ENCODE measurements around the gene MMAB.
A peak's percentile ranks its signal among the peaks of the same experiment; 100 is the strongest.
"Not testable (repeated sequence)": the region's sequence is repeated elsewhere in the genome, so short reads cannot be mapped to it uniquely, and the experiment has no call there.

MMAB gene

GRCh38 chr12:109602132-109602531, 28.8 kb upstream of the MMAB start:
- DNase-seq (ENCODE audit: low spot score): not testable (repeated sequence)

DNA sequence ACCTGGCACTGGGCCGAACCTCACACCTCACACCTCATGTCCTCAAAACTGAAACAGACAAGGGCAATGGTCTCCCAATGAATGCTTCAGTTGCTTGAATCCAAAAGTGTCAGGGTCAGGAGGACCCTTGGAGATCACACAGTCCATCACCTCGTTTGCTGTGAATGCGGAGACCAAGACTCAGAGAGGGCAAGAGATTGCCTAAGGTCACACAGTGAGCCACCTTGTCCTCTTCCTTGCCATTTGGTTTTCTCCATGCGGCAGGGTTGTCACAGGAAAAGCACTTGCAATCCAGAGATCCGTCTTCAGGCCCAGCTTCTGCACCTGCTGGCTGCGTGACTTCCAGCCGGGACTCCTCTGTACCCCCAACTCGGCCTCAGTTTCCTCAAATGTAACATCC, 28.3 kb upstream of the MMAB start:
- no peak for DNase-seq (ENCODE audit: low spot score)

DNA sequence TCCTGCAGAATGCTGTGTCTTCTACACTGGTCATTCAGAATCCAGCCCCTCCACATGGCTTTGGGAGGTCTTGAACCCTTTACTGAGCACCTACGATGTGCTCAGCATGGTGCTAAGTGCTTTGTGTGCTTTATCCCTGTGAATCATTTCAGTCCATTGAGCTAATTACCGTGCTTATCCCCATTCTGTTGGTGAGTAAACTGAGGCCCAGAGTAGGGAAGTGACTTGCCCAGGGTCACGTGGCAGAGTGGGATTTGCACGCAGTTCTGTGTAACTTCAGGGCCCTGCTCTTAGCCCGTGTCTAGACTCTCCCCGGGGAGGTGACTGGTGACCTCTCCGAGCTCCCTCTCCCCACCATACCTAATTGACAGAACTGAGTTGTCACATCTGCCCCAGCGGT, 27.7 kb upstream of the MMAB start:
- no peak for DNase-seq (ENCODE audit: low spot score)

DNA sequence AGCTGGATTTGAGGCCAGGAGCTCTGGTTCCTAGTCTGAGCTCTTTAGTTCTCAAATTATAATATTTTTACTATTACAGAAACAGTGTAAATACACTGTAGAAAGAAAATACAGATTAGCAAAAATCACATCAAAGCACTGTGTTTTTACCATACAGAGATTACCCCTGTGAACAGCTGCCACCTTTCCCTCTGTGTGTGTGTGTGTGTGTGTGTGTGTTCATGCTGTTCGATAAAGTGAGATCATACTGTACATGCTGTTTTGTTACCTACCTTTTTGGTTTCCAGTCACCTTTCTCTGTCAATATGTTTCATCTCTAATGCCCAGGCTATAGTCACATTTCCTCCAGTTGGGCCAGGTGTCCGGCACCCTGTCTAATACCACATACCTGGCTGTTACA, 27.2 kb upstream of the MMAB start:
- no peak for DNase-seq (ENCODE audit: low spot score)

- DNase-seq (ENCODE audit: low spot score): no peak
These were observed 25.8 kb upstream of the MMAB start for GRCh38 chr12:109599087-109599486.

- no peak for DNase-seq (ENCODE audit: low spot score)
These were observed 25.1 kb upstream of the MMAB start for GRCh38 chr12:109598428-109598854.

- peak; percentile 64 for DNase-seq (ENCODE audit: low spot score)
These were observed 24.6 kb upstream of the MMAB start for GRCh38 chr12:109597795-109598427.

GRCh38 chr12:109597414-109597794, 24.1 kb upstream of the MMAB start:
- no peak for DNase-seq (ENCODE audit: low spot score)

DNA sequence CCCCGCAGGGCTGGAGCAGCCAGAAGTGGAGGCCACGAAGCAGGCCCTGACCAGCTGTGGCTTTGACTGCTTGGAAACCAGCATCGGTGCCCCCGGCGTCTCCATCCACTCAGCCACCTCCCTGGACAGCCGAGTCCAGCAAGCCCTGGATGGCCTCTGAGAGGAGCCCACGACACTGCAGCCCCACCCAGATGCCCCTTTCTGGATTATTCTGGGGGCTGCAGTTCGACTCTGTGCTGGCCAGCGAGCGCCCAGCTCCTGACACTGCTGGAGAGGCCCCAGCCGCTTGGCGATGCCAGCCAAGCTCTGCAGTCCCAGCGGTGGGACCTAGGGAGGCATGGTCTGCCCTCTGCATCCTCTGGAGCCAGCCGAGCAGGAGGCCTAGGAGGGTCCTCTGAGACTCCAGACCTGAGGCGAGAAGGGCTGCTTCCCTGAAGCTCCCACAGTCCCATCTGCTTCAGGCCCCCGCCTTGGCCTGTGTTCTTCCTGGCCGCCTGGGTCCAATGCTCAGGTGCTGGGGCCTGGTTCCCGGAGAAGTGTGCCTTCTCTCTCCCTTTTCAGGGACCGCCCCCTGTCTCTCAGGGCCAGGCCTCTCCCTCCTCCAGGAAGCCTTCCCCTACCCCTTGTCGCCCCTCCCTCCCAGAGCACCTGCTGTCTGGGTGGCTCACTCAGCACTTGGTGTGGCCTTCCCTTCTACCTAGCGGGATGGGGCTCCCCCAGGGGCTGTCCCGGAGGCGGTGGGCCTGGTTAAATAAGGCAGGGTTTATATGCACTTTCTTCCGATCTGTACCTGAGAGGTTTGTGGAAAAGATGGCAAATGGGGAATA, 23.3 kb upstream of the MMAB start:
- no peak for DNase-seq (ENCODE audit: low spot score)

DNA sequence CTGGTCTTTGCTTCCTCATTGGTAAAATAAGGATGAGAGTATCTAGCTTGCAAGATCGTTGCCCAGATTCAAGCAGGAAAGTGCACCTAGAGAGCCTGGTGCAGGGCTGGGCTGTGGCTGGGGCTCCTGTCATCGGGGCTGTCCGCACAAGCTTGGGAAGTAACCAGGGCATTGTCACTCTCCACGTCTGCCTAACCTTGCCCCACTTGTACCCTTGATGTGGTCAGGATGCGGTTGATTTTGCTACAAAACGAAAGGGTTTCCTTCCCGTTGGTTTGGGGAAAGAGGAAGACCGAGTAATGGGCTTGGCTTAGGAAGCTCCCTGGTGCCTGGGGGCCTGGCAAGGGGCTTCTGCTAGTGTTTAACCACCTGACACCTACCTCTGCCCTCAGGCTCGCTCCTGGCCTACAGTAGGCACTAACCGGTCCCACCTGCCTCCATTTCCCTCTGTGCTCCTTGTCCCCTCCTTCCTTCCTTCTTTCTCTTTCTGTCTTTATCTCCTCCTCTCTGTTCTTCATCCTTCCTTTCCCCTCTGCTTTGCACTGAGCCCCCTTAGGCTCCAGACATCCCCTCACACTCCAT, 22.1 kb upstream of the MMAB start:
- DNase-seq (ENCODE audit: low spot score): no peak

- DNase-seq (ENCODE audit: low spot score): no peak
These were observed 21.4 kb upstream of the MMAB start for GRCh38 chr12:109594556-109595317.

DNA sequence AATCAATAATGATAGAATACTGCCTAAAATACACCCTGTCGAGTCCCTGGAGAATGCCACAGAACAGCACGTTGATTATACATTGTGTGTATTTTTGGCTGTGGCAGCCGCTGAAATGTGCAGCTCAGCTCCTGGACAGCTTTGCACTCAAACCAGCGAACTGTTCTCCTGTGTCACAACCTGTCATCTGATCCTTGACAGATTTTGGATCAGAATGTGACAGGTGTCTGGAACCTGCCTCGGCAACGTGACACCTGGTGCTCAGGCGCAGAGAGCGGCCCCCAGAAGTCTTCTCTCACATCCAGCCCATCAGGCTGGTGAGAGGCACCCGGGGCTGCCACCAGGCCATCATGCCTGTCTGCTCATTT, 19.6 kb upstream of the MMAB start:
- no peak for DNase-seq (ENCODE audit: low spot score)

DNA sequence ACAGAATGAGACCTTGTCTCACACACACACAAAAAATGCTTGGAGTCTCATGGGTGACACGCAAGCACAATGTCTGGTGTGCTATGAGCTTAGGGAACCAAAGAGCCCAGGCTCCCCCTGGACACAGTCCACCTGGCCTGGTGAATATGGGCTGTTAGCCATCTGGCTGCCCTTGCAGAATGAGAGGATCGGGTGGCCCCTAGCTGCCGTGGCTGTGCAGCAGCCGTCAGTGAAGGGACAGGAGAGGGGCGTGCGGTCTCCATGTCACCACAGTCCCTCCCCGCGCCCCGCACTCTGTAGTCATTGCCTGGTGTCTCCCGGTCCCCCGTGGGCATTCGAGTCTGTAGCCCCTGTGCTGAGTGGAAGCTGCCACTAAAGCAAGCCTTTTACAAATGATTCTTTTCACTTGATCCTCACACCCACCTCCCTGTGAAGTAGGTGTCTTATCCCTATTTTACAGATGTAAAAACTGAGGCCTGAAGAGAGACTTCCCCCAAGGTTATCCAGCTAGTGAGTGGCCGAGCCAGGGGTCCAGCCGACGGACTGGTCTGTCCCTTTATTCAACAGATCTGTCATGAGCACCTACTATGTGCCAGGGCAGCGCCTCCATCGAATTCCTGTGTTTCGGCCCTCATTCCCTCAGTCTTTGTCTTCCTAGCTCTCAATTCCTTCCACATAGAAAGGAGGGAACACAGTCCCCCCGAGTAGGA, 19.0 kb upstream of the MMAB start:
- no peak for DNase-seq (ENCODE audit: low spot score)

DNA sequence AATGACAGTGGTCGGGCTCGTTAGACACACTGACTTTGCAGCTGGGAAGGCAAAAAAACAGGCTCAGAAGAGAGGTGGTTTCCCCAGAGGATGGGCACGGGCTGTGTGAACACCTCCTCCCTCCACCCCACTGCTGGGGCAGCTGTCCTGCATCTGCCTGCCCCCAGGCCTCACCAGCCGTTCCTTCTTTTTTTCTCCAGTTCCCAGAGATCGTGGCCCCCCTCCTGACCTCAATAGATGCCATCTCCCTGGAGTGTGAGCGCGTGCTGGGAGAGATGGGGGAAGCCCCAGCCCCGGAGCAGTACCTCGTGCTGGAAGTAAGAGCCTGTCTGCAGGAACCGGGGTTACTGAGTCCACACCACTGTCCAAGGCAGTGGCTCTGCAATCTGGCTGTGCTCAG, 17.7 kb upstream of the MMAB start:
- no peak for DNase-seq (ENCODE audit: low spot score)

GRCh38 chr12:109590566-109590965, 17.3 kb upstream of the MMAB start:
- no peak for DNase-seq (ENCODE audit: low spot score)

DNA sequence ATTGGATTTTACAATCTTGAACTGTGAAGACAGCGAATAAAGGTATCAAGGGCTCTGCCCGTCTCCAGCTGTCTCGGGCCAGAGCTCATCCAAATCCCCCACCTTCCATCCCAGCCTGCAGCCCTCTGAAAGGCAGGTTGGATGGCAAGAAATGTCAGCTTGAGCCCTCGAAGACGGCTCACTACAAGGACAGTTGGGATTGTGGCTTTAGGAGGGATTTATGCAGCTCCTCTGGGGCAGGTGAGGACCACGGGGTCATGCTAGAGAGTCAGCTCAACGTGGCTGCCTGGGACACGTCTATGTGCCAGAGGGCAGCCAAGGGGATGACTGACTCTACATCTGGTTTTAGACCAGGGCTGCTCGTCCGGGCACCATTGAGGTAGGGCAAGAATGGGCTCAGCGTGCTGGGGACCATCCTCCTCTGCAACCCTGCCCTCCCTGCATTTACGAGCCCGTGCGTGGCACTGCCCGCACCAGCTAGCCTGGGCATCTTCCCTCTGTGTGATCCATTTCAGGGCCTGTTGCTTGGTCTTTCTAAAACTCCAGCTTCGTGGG, 16.5 kb upstream of the MMAB start:
- DNase-seq (ENCODE audit: low spot score): no peak

DNA sequence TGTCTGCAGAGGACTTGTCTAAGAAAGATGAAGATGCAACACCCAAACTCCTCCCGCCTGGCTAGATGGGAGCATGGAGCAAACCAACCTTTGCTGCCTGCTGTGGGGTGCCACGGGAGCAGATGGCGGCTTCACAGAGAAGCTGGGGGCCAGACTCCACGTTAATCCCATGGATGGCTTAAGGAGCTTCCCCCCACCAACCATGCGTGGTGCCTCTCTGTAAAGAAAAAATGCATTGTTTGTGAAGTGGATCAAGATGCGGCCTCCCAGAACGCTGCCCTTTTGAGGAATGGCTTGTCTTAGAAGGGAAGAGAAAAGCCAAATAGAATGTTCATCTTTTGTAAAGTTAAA, 15.9 kb upstream of the MMAB start:
- DNase-seq (ENCODE audit: low spot score): no peak

DNA sequence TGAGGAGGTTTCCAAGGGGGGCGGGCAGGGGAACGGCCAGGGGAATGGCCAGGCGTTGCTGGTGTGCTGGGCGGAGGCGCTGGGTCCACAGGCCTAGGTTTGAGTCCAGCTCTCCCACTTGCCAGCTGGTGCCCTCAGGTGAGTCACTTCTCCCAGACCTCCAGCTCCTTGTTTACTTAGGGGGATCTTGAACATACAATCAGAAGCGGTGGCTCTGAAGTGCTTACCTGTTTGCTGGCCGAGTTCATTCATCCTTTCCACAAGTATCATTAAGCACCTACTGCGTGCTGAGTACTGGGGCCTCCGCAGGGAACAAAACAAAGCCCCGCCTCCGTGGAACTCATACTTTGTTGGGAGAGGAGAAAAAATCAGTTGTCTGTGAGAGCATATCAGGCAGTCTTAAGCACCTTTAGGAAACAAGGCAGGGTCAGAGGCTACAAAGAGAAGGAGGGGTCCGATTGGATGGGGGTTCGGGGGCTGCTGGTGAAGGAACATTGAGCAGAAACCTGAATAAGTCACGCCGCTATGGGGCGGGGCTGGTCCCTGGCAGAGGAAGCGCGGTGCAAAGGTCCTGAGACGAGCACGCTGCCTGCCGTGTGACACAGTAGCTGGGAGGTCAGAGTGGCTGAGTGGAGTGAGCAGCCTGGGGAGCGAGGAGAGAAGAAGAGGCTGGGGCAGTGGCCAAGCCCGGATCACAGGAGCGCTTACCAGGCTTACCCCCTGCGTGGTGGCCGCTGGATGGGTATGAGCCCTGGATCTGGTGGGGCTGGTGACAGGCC, 15.3 kb upstream of the MMAB start:
- no peak for DNase-seq (ENCODE audit: low spot score)

DNA sequence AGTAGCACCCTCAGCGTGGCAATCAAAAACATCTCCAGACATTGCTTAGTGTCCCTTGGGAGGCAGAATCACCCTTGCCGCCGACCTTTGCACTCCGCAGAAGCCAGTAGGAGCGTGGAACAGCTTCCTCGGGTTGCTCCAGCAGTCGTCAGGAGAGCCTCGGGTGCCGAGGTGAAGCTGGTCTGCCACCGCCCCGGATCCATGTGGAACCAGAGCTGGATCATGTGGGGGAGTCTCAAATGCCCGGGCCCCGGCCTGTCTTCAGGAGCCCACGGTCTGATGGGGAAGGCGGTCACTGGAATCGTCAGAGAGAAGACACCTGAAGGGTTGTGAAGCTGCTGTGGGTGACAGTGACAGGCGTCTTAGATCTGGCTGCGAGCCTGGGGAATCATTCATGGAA, 14.6 kb upstream of the MMAB start:
- DNase-seq (ENCODE audit: low spot score): no peak

GRCh38 chr12:109586385-109587296, 13.3 kb upstream of the MMAB start:
- DNase-seq (ENCODE audit: low spot score): no peak

Measured in hematopoietic multipotent progenitor cell treated with erythropoietin and hydrocortisone succinate and interleukin-3 and kit ligand, for 17 days (in vitro differentiated cells).